ENCODE measurements around the gene TNKS2. TPM values are rescaled to one million over a fixed set of nuclear protein-coding genes. Genes with fewer than 3 reads are reported as not detected.

Gene TNKS2
- total RNA-seq, 1 donor from 2014 or later: 53.4 TPM

DNA sequence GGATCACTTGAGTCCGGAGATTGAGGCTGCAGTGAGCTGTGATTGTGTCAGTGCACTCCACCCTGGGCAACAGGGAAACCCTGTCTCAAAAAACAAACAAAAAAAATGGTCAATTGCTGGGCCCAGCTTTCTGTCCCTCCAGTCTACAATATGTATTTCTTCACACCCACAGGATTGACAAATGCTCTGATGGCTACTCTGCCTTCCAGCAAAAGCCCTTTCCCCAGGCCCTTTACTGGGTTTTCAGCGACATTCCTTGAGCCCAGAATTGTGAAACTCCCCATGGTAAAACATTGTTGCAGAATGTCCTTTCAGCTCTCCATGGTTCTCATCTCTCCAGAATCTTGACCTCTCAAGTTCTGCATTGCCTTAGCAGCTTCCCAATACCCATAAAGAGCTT is 23.7 kb upstream of the TNKS2 start:
- no peak overlapping the region for H3K4me3 ChIP-seq
- no peaks in the 10 kb centered on the region for H3K79me2 ChIP-seq (ENCODE audit: low read depth)
- no peaks in the 10 kb centered on the region for H4K20me1 ChIP-seq (ENCODE audit: low read depth)
- H3K27ac Mint-ChIP-seq: no peak overlapping the region
- H3K4me1 Mint-ChIP-seq: no peaks in the 10 kb centered on the region
- H3K36me3 ChIP-seq: no peaks in the 10 kb centered on the region
- TF ChIP-seq EZH2 (IDR thresholded peaks at IDR 0.05) (no peak), EZH2phosphoT487 (IDR thresholded peaks at IDR 0.05) (no peak)
- TF ChIP-seq, protein P1, sequence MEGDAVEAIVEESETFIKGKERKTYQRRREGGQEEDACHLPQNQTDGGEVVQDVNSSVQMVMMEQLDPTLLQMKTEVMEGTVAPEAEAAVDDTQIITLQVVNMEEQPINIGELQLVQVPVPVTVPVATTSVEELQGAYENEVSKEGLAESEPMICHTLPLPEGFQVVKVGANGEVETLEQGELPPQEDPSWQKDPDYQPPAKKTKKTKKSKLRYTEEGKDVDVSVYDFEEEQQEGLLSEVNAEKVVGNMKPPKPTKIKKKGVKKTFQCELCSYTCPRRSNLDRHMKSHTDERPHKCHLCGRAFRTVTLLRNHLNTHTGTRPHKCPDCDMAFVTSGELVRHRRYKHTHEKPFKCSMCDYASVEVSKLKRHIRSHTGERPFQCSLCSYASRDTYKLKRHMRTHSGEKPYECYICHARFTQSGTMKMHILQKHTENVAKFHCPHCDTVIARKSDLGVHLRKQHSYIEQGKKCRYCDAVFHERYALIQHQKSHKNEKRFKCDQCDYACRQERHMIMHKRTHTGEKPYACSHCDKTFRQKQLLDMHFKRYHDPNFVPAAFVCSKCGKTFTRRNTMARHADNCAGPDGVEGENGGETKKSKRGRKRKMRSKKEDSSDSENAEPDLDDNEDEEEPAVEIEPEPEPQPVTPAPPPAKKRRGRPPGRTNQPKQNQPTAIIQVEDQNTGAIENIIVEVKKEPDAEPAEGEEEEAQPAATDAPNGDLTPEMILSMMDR (IDR thresholded peaks at IDR 0.05): no peak
- H3K4me3 Mint-ChIP-seq: no peak overlapping the region
- no peak overlapping the region for H3K9ac ChIP-seq
- no peak overlapping the region for H3K4me2 ChIP-seq
- H3K9me3 ChIP-seq (ENCODE audit: low read depth): no peaks in the 10 kb centered on the region
- no peaks in the 10 kb centered on the region for H3K36me3 Mint-ChIP-seq
- no peaks in the 10 kb centered on the region for H3K9me3 Mint-ChIP-seq
- no peak overlapping the region for H2AFZ ChIP-seq (replicated peaks)
- no peaks in the 10 kb centered on the region for H3K27me3 ChIP-seq
- H3K27me3 Mint-ChIP-seq (ENCODE audit: insufficient read depth, low read depth): peaks cover 2% of the 10 kb centered on the region
- DNase-seq (ENCODE audit: low spot score): no peak
- peaks cover 10% of the 10 kb centered on the region for H3F3A ChIP-seq (ENCODE audit: low read depth)
- no peak overlapping the region for H3K27ac ChIP-seq
- H3K4me1 ChIP-seq: peaks cover 15% of the 10 kb centered on the region

DNA sequence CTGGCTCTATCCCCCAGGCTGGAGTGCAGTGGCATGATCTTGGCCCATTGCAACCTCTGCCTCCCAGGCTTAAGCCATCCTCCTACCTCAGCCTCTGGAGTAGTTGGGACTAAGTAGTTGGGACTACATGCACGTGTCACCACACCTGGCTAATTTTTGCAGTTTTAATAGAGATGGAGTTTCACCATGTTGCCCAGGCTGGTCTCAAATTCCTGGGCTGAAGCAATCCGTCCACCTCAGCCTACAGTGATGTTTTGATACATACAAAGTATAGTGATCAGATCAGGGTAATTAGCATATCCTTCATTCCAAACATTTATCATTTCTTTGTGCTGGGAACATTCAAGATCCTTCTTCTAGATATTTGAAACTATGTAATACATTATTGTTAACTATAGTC is 22.5 kb upstream of the TNKS2 start:
- Histone ChIP-seq H3K4me1 (peaks cover 15% of the 10 kb centered on the region), H3K4me3 (no peak overlapping the region), H3K79me2 (ENCODE audit: low read depth) (no peaks in the 10 kb centered on the region), H3K27me3 (no peaks in the 10 kb centered on the region), H3K9me3 (ENCODE audit: low read depth) (no peaks in the 10 kb centered on the region), H3K9ac (no peak overlapping the region), H3K4me2 (no peak overlapping the region), H3K27ac (no peak overlapping the region), H3F3A (ENCODE audit: low read depth) (peaks cover 10% of the 10 kb centered on the region), H3K36me3 (no peaks in the 10 kb centered on the region), H2AFZ (replicated peaks) (no peak overlapping the region), H4K20me1 (ENCODE audit: low read depth) (no peaks in the 10 kb centered on the region)
- Mint-ChIP-seq H3K9me3 (no peaks in the 10 kb centered on the region), H3K4me3 (no peak overlapping the region), H3K27ac (no peak overlapping the region), H3K4me1 (no peaks in the 10 kb centered on the region), H3K36me3 (no peaks in the 10 kb centered on the region), H3K27me3 (ENCODE audit: insufficient read depth, low read depth) (peaks cover 2% of the 10 kb centered on the region)
- no peak for DNase-seq (ENCODE audit: low spot score)
- TF ChIP-seq EZH2 (IDR thresholded peaks at IDR 0.05): no peak
- TF ChIP-seq, protein P1 (IDR thresholded peaks at IDR 0.05): no peak
- TF ChIP-seq EZH2phosphoT487 (IDR thresholded peaks at IDR 0.05): no peak

DNA sequence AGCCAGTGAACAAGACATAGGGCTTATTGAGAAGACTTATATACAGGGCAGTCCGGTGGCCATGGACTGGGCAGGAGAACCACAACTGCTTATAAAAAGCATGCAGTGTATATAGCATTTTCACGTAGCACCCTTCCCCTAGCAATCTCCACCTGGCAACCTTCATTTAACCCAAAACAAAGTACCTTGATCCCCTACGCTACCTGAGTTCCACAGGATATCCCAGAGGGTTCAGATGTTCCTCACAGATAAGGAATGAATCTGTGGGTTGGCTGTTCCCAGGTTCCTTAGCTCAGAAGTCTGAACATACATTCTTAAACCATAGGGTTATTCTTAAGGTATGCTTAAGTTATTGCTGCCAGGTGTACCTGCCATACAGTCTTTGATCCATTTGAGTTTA is 22.0 kb upstream of the TNKS2 start:
- no peaks in the 10 kb centered on the region for H3K9me3 ChIP-seq (ENCODE audit: low read depth)
- no peak overlapping the region for H2AFZ ChIP-seq (replicated peaks)
- no peak for DNase-seq (ENCODE audit: low spot score)
- no peaks in the 10 kb centered on the region for H3K27me3 ChIP-seq
- H3K9ac ChIP-seq: no peak overlapping the region
- TF ChIP-seq EZH2phosphoT487 (IDR thresholded peaks at IDR 0.05) (no peak), EZH2 (IDR thresholded peaks at IDR 0.05) (no peak)
- TF ChIP-seq, protein P1 (IDR thresholded peaks at IDR 0.05): no peak
- no peak overlapping the region for H3K27ac Mint-ChIP-seq
- no peaks in the 10 kb centered on the region for H3K4me1 Mint-ChIP-seq
- no peaks in the 10 kb centered on the region for H3K79me2 ChIP-seq (ENCODE audit: low read depth)
- H3K27ac ChIP-seq: no peak overlapping the region
- no peaks in the 10 kb centered on the region for H3K36me3 Mint-ChIP-seq
- H3K4me3 ChIP-seq: no peak overlapping the region
- H3K9me3 Mint-ChIP-seq: no peaks in the 10 kb centered on the region
- H3K4me2 ChIP-seq: no peak overlapping the region
- H3K4me3 Mint-ChIP-seq: no peak overlapping the region
- H3K36me3 ChIP-seq: no peaks in the 10 kb centered on the region
- H3F3A ChIP-seq (ENCODE audit: low read depth): peaks cover 10% of the 10 kb centered on the region
- peaks cover 15% of the 10 kb centered on the region for H3K4me1 ChIP-seq
- H3K27me3 Mint-ChIP-seq (ENCODE audit: insufficient read depth, low read depth): peaks cover 2% of the 10 kb centered on the region
- no peaks in the 10 kb centered on the region for H4K20me1 ChIP-seq (ENCODE audit: low read depth)

Measured in neural progenitor cell (in vitro differentiated cells).